AG09319 (cell line): ENCODE data around the gene TNFRSF13B.
"Not testable (repeated sequence)": the region's sequence is repeated elsewhere in the genome, so short reads cannot be mapped to it uniquely, and the experiment has no call there.

Experiments used
- DNase-seq: peaks from one replicate; pipeline ENCODE4 v3.0.0-alpha.2; 2010; ENCODE audit warnings: low read depth; ENCODE audit errors: extremely low read depth
- CTCF ChIP-seq: IDR thresholded peaks from 2 replicates; pipeline ENCODE4 v1.5.1; 2011; ENCODE audit warnings: low read depth, mild to moderate bottlenecking, inconsistent platforms, low read length, moderate library complexity

TNFRSF13B gene

GRCh38 chr17:16900288-16900882, 71.5 kb downstream of the TNFRSF13B start:
- TF ChIP-seq CTCF, result no peak
- no peak for DNase-seq

GRCh38 chr17:16897211-16897896, 74.6 kb downstream of the TNFRSF13B start:
- not testable (repeated sequence) for DNase-seq

- not testable (repeated sequence) for DNase-seq
Observed at GRCh38 chr17:16896235-16896634, 75.7 kb downstream of the TNFRSF13B start.

- not testable (repeated sequence) for DNase-seq
Observed at GRCh38 chr17:16893527-16893926, 78.4 kb downstream of the TNFRSF13B start.

- DNase-seq, result not testable (repeated sequence)
Observed at GRCh38 chr17:16892876-16893454, 79.0 kb downstream of the TNFRSF13B start.

- no peak for DNase-seq
- TF ChIP-seq CTCF, result no peak
Observed at GRCh38 chr17:16889088-16889465, 82.8 kb downstream of the TNFRSF13B start.
